ENCODE measurements around the gene COL5A1. TPM values are rescaled to one million over a fixed set of nuclear protein-coding genes. Genes with fewer than 3 reads are reported as not detected.

The COL5A1 gene
- total RNA-seq, 1 donor = 801 TPM

- Histone ChIP-seq H3K9me3 (ENCODE audit: low read depth, low read length) (no peaks in the 10 kb centered on the region), H4K20me1 (ENCODE audit: insufficient read depth, low read length) (peaks cover 79% of the 10 kb centered on the region), H3K27me3 (ENCODE audit: insufficient read depth, low read length) (no peaks in the 10 kb centered on the region), H3K27ac (ENCODE audit: low read depth, low read length) (peak overlapping the region; percentile 48), H3K4me2 (ENCODE audit: insufficient read depth, low read length) (no peak overlapping the region), H3K4me1 (ENCODE audit: insufficient read depth, low read length) (peaks cover 13% of the 10 kb centered on the region), H2AFZ (ENCODE audit: low read length) (no peak overlapping the region), H3K36me3 (ENCODE audit: insufficient read depth, low read length) (peaks cover 98% of the 10 kb centered on the region), H3K79me2 (ENCODE audit: insufficient read depth, low read length) (peaks cover 17% of the 10 kb centered on the region), H3K4me3 (ENCODE audit: insufficient read depth, low read length) (no peak overlapping the region)
- DNase-seq (ENCODE audit: insufficient read length, low spot score, missing footprints) = peak; percentile 85
- TF ChIP-seq CTCF (IDR thresholded peaks at IDR 0.05; ENCODE audit: extremely low read depth, low read depth, low read length) = no peak
These were observed 133.7 kb downstream of the COL5A1 start for GRCh38 chr9:134775081-134775951.

- H3K36me3 ChIP-seq (ENCODE audit: insufficient read depth, low read length) = peaks cover 98% of the 10 kb centered on the region
These were observed 134.6 kb downstream of the COL5A1 start for GRCh38 chr9:134776080-134776796.

GRCh38 chr9:134777153-134777552, 135.6 kb downstream of the COL5A1 start:
- H3K9me3 ChIP-seq (ENCODE audit: low read depth, low read length) = no peaks in the 10 kb centered on the region
- TF ChIP-seq CTCF (IDR thresholded peaks at IDR 0.05; ENCODE audit: extremely low read depth, low read depth, low read length) = no peak
- H3K79me2 ChIP-seq (ENCODE audit: insufficient read depth, low read length) = peaks cover 7% of the 10 kb centered on the region
- H3K36me3 ChIP-seq (ENCODE audit: insufficient read depth, low read length) = peaks cover 98% of the 10 kb centered on the region
- H4K20me1 ChIP-seq (ENCODE audit: insufficient read depth, low read length) = peaks cover 76% of the 10 kb centered on the region
- no peak overlapping the region for H3K27ac ChIP-seq (ENCODE audit: low read depth, low read length)
- no peak overlapping the region for H2AFZ ChIP-seq (ENCODE audit: low read length)
- no peaks in the 10 kb centered on the region for H3K27me3 ChIP-seq (ENCODE audit: insufficient read depth, low read length)
- no peak overlapping the region for H3K4me3 ChIP-seq (ENCODE audit: insufficient read depth, low read length)
- DNase-seq (ENCODE audit: insufficient read length, low spot score, missing footprints) = peak; percentile 62
- H3K4me1 ChIP-seq (ENCODE audit: insufficient read depth, low read length) = peaks cover 13% of the 10 kb centered on the region
- H3K4me2 ChIP-seq (ENCODE audit: insufficient read depth, low read length) = no peak overlapping the region

More at GRCh38 chr9:134776080-134776796, 134.6 kb downstream of the COL5A1 start:
- peaks cover 13% of the 10 kb centered on the region for H3K4me1 ChIP-seq (ENCODE audit: insufficient read depth, low read length)
- no peaks in the 10 kb centered on the region for H3K9me3 ChIP-seq (ENCODE audit: low read depth, low read length)
- H2AFZ ChIP-seq (ENCODE audit: low read length) = no peak overlapping the region
- TF ChIP-seq CTCF (IDR thresholded peaks at IDR 0.05; ENCODE audit: extremely low read depth, low read depth, low read length) = no peak
- H3K27ac ChIP-seq (ENCODE audit: low read depth, low read length) = peak overlapping the region; percentile 48
- H3K4me2 ChIP-seq (ENCODE audit: insufficient read depth, low read length) = no peak overlapping the region
- H3K27me3 ChIP-seq (ENCODE audit: insufficient read depth, low read length) = no peaks in the 10 kb centered on the region
- peak; percentile 73 for DNase-seq (ENCODE audit: insufficient read length, low spot score, missing footprints)
- no peak overlapping the region for H3K4me3 ChIP-seq (ENCODE audit: insufficient read depth, low read length)
- H3K79me2 ChIP-seq (ENCODE audit: insufficient read depth, low read length) = peaks cover 15% of the 10 kb centered on the region
- H4K20me1 ChIP-seq (ENCODE audit: insufficient read depth, low read length) = peaks cover 77% of the 10 kb centered on the region

GRCh38 chr9:134778156-134778555, 136.6 kb downstream of the COL5A1 start:
- TF ChIP-seq CTCF (IDR thresholded peaks at IDR 0.05; ENCODE audit: extremely low read depth, low read depth, low read length) = no peak
- peaks cover 98% of the 10 kb centered on the region for H3K36me3 ChIP-seq (ENCODE audit: insufficient read depth, low read length)
- peaks cover 72% of the 10 kb centered on the region for H4K20me1 ChIP-seq (ENCODE audit: insufficient read depth, low read length)
- no peaks in the 10 kb centered on the region for H3K27me3 ChIP-seq (ENCODE audit: insufficient read depth, low read length)
- H3K4me3 ChIP-seq (ENCODE audit: insufficient read depth, low read length) = no peak overlapping the region
- H2AFZ ChIP-seq (ENCODE audit: low read length) = no peak overlapping the region
- H3K4me2 ChIP-seq (ENCODE audit: insufficient read depth, low read length) = no peak overlapping the region
- H3K27ac ChIP-seq (ENCODE audit: low read depth, low read length) = no peak overlapping the region
- DNase-seq (ENCODE audit: insufficient read length, low spot score, missing footprints) = no peak
- H3K9me3 ChIP-seq (ENCODE audit: low read depth, low read length) = no peaks in the 10 kb centered on the region
- peaks cover 7% of the 10 kb centered on the region for H3K79me2 ChIP-seq (ENCODE audit: insufficient read depth, low read length)
- peaks cover 13% of the 10 kb centered on the region for H3K4me1 ChIP-seq (ENCODE audit: insufficient read depth, low read length)

Measured in osteoblast (primary cell).